Activated CD4-positive, alpha-beta memory T cell treated with anti-CD3 and anti-CD28 coated beads, Interleukin-2, amount 10 ng/mL, durations not matched to agents 7 days and 5 days (primary cell): ENCODE data around the gene CEP170. TPM values are rescaled to one million over a fixed set of nuclear protein-coding genes. Genes with fewer than 3 reads are reported as not detected.
"Not testable (repeated sequence)": the region's sequence is repeated elsewhere in the genome, so short reads cannot be mapped to it uniquely, and the experiment has no call there.

Source experiments
- CTCF ChIA-PET: fragments of 350-600 bp; sonication (Branson Sonifier 250); formaldehyde crosslinking; loops from one replicate; lab custom pipeline; 2021; ENCODE audit warnings: antibody characterized with exemption, inconsistent platforms; lab: Charles Lee
- POLR2A ChIA-PET: fragments of 350-600 bp; sonication (Branson Sonifier 250); formaldehyde crosslinking; loops from one replicate; lab custom pipeline; 2021; ENCODE audit warnings: antibody characterized with exemption; lab: Charles Lee
- DNase-seq: peaks from one replicate; pipeline ENCODE4 v3.0.0-alpha.2; 2020
- H3K27ac Mint-ChIP-seq: one replicate; pipeline ENCODE4 v1.8.0; 2021; ENCODE audit warnings: mild to moderate bottlenecking, mixed read lengths
- H3K27me3 Mint-ChIP-seq: one replicate; pipeline ENCODE4 v1.8.0; 2021; ENCODE audit warnings: mixed read lengths
- H3K36me3 Mint-ChIP-seq: one replicate; pipeline ENCODE4 v1.8.0; 2021; ENCODE audit warnings: low read depth, mixed read lengths
- H3K4me1 Mint-ChIP-seq: one replicate; pipeline ENCODE4 v1.8.0; 2021; ENCODE audit warnings: mixed read lengths
- H3K4me3 Mint-ChIP-seq: one replicate; pipeline ENCODE4 v1.8.0; 2021; ENCODE audit warnings: mild to moderate bottlenecking, mixed read lengths
- H3K9me3 Mint-ChIP-seq: one replicate; pipeline ENCODE4 v1.8.0; 2021; ENCODE audit warnings: mixed read lengths
- total RNA-seq, 2 experiments: library from RNA; stranded (reverse); gene quantifications; one replicate each; pipeline ENCODE4 v1.2.3, GENCODE V29; 2021

The CEP170 gene
- total RNA-seq, 2 experiments from 2014 or later, result 22.5 to 24.4 TPM

- no peaks in the 10 kb centered on the region for H3K9me3 Mint-ChIP-seq
- ChIA-PET POLR2A (no interaction called here), CTCF (no interaction called here)
- no peak overlapping the region for H3K4me3 Mint-ChIP-seq
- DNase-seq, result no peak
- H3K27ac Mint-ChIP-seq, result no peak overlapping the region
- H3K27me3 Mint-ChIP-seq, result no peaks in the 10 kb centered on the region
- H3K4me1 Mint-ChIP-seq, result peaks cover 3% of the 10 kb centered on the region
- peaks cover 3% of the 10 kb centered on the region for H3K36me3 Mint-ChIP-seq
Measured at GRCh38 chr1:243247901-243248300, 7.2 kb downstream of the CEP170 start.

DNA sequence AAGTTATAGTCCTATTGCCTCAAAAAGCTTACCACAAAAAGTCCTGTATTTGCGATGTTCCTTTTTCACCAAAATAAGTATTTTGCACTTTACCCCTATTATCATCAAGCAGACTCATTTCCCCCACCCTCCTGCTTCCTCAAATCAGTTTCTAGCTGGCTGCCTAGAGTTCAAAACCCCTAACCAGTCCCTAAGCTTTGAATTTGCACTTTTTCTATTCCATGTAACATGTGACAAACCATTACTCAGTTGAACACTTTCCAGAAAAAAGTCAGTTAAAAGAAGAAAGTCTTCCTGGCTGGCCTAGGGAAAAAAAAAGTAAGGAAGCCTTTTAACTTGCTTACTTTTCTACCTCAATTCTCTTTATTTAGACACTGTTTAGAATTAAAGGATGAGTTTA lies 8.2 kb downstream of the CEP170 start:
- Mint-ChIP-seq H3K9me3 (peaks cover under 1% of the 10 kb centered on the region), H3K27me3 (no peaks in the 10 kb centered on the region), H3K4me3 (no peak overlapping the region), H3K36me3 (peaks cover 7% of the 10 kb centered on the region), H3K4me1 (peaks cover 3% of the 10 kb centered on the region), H3K27ac (no peak overlapping the region)
- POLR2A ChIA-PET, result no interaction called here
- CTCF ChIA-PET, result no interaction called here
- no peak for DNase-seq

GRCh38 chr1:243244432-243244841 lies 10.6 kb downstream of the CEP170 start:
- Mint-ChIP-seq H3K27ac (no peak overlapping the region), H3K36me3 (peaks cover 14% of the 10 kb centered on the region), H3K4me1 (peaks cover 3% of the 10 kb centered on the region), H3K9me3 (peaks cover 3% of the 10 kb centered on the region), H3K4me3 (no peak overlapping the region), H3K27me3 (no peaks in the 10 kb centered on the region)
- CTCF ChIA-PET, result no interaction called here
- POLR2A ChIA-PET, result no interaction called here
- DNase-seq, result no peak

DNA sequence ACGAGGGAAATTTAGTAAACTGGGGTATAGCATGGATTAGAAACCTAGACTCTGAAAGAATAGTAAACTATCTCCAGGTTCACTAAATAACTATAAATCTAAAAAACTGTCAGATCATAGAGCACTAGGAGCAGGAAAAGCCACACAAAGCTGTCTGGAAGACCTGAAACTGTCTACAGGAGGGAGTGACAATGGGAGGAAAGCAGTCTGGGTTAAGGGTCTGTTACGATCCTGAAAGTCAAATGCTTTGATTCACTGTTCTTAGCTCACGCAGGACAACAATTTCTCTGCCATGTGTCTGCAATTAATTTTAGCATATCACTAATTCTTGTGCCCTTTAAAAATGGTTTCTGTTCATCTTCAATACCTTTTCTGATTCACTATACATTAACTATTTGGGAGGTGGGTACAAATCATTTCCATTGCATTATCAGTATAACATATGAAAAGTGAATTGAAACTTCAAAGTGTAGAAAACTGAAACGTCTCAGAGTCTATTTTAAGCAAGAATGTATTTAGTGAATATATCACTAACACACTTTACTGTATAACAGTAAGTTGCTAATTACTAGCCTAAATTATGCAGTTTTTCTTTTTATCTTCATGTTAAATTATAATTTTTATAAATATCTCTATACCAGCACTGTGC lies 18.4 kb downstream of the CEP170 start:
- DNase-seq, result no peak
- no peaks in the 10 kb centered on the region for H3K4me1 Mint-ChIP-seq
- CTCF ChIA-PET, result no interaction called here
- H3K4me3 Mint-ChIP-seq, result no peak overlapping the region
- no peak overlapping the region for H3K27ac Mint-ChIP-seq
- peaks cover 23% of the 10 kb centered on the region for H3K36me3 Mint-ChIP-seq
- no peaks in the 10 kb centered on the region for H3K27me3 Mint-ChIP-seq
- peaks cover 14% of the 10 kb centered on the region for H3K9me3 Mint-ChIP-seq
- POLR2A ChIA-PET, result no interaction called here

DNA sequence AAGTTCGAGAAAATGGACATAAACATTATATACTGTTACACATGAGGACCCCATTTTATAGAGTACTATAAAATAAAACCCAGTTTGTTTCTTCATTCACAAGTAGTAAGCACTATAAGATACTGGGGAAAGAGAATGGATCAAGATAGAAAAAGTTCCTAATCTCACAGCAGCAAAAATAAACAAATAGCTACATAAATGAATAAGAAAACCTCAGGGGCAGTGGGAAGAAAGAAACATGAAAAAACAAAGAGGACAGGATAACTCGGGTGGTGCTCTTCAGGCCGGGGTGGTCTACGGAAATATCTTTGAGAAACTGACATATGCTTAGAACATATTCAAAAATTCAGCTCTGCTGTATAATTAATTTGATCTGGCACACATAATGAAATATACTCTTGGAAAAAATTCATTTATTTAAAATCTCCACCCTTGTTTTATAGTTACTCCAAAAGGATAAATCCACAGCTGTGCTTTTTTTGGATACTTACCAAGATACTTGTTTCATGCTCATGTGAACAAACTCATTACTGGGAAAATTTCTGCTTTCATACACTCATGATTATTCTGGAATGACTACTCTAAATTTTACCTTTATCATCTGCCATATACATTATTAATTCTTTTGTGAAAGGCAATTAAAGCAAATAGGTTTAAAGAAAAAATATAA lies 20.0 kb downstream of the CEP170 start:
- DNase-seq, result no peak
- Mint-ChIP-seq H3K27ac (no peak overlapping the region), H3K9me3 (peaks cover 22% of the 10 kb centered on the region), H3K4me3 (no peak overlapping the region), H3K36me3 (peaks cover 28% of the 10 kb centered on the region), H3K27me3 (no peaks in the 10 kb centered on the region), H3K4me1 (no peaks in the 10 kb centered on the region)
- CTCF ChIA-PET, result no interaction called here
- POLR2A ChIA-PET, result no interaction called here

GRCh38 chr1:243233908-243234307 lies 21.2 kb downstream of the CEP170 start:
- peaks cover 7% of the 10 kb centered on the region for H3K4me1 Mint-ChIP-seq
- DNase-seq, result no peak
- H3K36me3 Mint-ChIP-seq, result peaks cover 28% of the 10 kb centered on the region
- no peak overlapping the region for H3K4me3 Mint-ChIP-seq
- H3K9me3 Mint-ChIP-seq, result peaks cover 32% of the 10 kb centered on the region
- ChIA-PET CTCF (no interaction called here), POLR2A (no interaction called here)
- no peaks in the 10 kb centered on the region for H3K27me3 Mint-ChIP-seq
- no peak overlapping the region for H3K27ac Mint-ChIP-seq

DNA sequence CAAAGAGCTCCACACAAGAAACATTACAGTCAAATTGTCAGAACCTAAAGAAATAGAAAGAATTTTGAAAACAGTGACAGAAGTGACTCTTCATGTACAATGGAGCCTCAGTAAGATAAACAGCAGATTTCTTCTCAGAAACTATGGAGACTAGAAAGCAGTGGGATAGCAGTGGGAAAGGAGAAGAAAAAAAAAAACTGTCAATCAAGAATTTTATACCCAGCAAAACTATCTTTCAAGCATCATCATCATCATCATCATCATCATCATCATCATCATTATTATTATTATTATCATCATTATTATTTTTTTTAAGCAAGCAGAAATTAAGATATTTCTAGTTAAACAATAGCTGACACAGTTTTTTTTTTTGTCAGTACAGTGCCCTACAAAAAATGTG lies 24.2 kb downstream of the CEP170 start:
- CTCF ChIA-PET, result no interaction called here
- peaks cover 37% of the 10 kb centered on the region for H3K9me3 Mint-ChIP-seq
- DNase-seq, result no peak
- no peak overlapping the region for H3K27ac Mint-ChIP-seq
- POLR2A ChIA-PET, result interaction anchor here (0.6 to 0.7 kb wide), 2 partner anchors 12 to 81 kb away, joined by 3 to 4 read pairs; no protein-coding TSS in a partner anchor
- H3K27me3 Mint-ChIP-seq, result no peaks in the 10 kb centered on the region
- H3K36me3 Mint-ChIP-seq, result peaks cover 29% of the 10 kb centered on the region
- H3K4me3 Mint-ChIP-seq, result no peak overlapping the region
- H3K4me1 Mint-ChIP-seq, result peaks cover 7% of the 10 kb centered on the region

- peaks cover 7% of the 10 kb centered on the region for H3K4me1 Mint-ChIP-seq
- ChIA-PET POLR2A (interaction anchor here (1.4 kb wide), 1 partner anchor 26 kb away, joined by 4 read pairs; the partner anchor contains the start of genes CEP170 and SDCCAG8), CTCF (no interaction called here)
- H3K27ac Mint-ChIP-seq, result no peak overlapping the region
- DNase-seq, result no peak
- H3K36me3 Mint-ChIP-seq, result peaks cover 25% of the 10 kb centered on the region
- H3K4me3 Mint-ChIP-seq, result no peak overlapping the region
- H3K9me3 Mint-ChIP-seq, result peaks cover 35% of the 10 kb centered on the region
- H3K27me3 Mint-ChIP-seq, result no peaks in the 10 kb centered on the region
Measured at GRCh38 chr1:243229526-243229925, 25.6 kb downstream of the CEP170 start.

GRCh38 chr1:243227622-243228021 lies 27.5 kb downstream of the CEP170 start:
- no peak overlapping the region for H3K4me3 Mint-ChIP-seq

DNA sequence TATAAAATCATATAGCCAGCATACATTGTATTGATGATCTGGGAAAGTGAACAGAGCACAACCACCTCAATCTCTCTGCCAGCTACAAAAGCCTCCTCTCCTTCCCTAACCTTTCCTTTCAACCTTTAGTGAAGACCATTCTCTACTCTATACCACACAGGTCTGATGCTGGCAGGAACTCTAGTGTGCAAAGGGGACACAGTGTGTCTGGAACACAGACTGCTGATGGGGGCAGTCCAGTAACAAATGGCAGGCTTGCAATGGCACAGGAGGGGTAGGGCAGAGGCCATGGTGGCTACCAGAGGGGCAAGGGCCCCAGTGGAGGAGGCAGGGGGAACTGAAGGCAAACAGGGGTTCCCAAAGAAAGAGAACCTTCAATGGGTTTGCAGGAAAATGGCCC lies 37.0 kb downstream of the CEP170 start:
- CTCF ChIA-PET, result no interaction called here
- no peak overlapping the region for H3K4me3 Mint-ChIP-seq
- H3K27me3 Mint-ChIP-seq, result no peaks in the 10 kb centered on the region
- POLR2A ChIA-PET, result interaction anchor here (0.6 kb wide), 1 partner anchor 13 kb away, joined by 3 read pairs; no protein-coding TSS in a partner anchor
- DNase-seq, result no peak
- peaks cover 3% of the 10 kb centered on the region for H3K9me3 Mint-ChIP-seq
- no peaks in the 10 kb centered on the region for H3K4me1 Mint-ChIP-seq
- no peak overlapping the region for H3K27ac Mint-ChIP-seq
- H3K36me3 Mint-ChIP-seq, result peaks cover 36% of the 10 kb centered on the region

More at GRCh38 chr1:243227622-243228021, 27.5 kb downstream of the CEP170 start:
- no peak for DNase-seq
- H3K27me3 Mint-ChIP-seq, result no peaks in the 10 kb centered on the region
- peaks cover 28% of the 10 kb centered on the region for H3K9me3 Mint-ChIP-seq
- ChIA-PET POLR2A (no interaction called here), CTCF (no interaction called here)
- peaks cover 7% of the 10 kb centered on the region for H3K4me1 Mint-ChIP-seq
- H3K27ac Mint-ChIP-seq, result no peak overlapping the region
- H3K36me3 Mint-ChIP-seq, result peaks cover 35% of the 10 kb centered on the region

DNA sequence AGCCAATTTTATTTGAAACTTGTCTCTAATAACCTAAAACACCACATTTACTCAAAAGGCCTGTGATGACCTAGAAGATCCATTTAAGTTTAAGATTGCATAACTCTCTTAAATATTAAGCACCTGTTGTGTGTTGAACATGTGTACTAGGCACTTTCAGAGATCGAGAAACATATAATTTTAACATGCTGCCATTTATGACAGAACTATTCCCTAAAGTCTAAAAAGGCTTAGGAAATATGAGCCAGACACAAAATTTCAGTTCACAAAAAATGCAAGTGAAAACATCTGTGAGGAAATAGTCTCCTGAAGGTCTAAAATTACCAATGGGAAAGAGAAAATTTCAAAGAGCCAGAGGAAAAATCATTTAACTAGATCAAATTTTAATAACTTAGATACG lies 37.7 kb downstream of the CEP170 start:
- H3K27me3 Mint-ChIP-seq, result no peaks in the 10 kb centered on the region
- H3K4me1 Mint-ChIP-seq, result no peaks in the 10 kb centered on the region
- POLR2A ChIA-PET, result no interaction called here
- no peak for DNase-seq
- H3K27ac Mint-ChIP-seq, result no peak overlapping the region
- peaks cover 31% of the 10 kb centered on the region for H3K36me3 Mint-ChIP-seq
- CTCF ChIA-PET, result no interaction called here
- H3K4me3 Mint-ChIP-seq, result no peak overlapping the region
- peaks cover 3% of the 10 kb centered on the region for H3K9me3 Mint-ChIP-seq

DNA sequence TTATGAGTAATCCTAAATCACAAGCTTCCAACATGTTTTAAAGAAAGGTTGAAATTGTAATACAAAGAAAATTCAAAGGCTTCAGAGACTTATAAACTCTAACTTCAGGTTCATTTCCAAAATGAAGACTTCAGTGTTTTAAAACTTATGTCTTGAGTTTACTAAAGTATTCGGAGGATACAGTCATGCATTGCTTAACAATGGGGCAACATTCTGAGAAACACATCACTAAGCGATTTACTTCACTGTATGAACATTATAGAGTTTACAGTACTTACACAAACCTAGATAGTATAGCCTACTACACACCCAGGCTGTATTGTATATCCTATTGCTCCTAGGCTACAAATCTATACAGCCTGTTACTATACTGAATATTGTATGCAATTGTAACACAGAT lies 38.3 kb downstream of the CEP170 start:
- no peak overlapping the region for H3K27ac Mint-ChIP-seq
- peaks cover 3% of the 10 kb centered on the region for H3K9me3 Mint-ChIP-seq
- ChIA-PET CTCF (no interaction called here), POLR2A (interaction anchor here (0.9 kb wide), 1 partner anchor 39 kb away, joined by 3 read pairs; the partner anchor contains the start of gene CEP170)
- peaks cover 28% of the 10 kb centered on the region for H3K36me3 Mint-ChIP-seq
- DNase-seq, result no peak
- no peak overlapping the region for H3K4me3 Mint-ChIP-seq
- H3K4me1 Mint-ChIP-seq, result no peaks in the 10 kb centered on the region
- no peaks in the 10 kb centered on the region for H3K27me3 Mint-ChIP-seq

GRCh38 chr1:243215276-243215875 lies 39.7 kb downstream of the CEP170 start:
- H3K4me3 Mint-ChIP-seq, H3K27ac Mint-ChIP-seq, CTCF ChIA-PET, DNase-seq, POLR2A ChIA-PET, H3K4me1 Mint-ChIP-seq, H3K27me3 Mint-ChIP-seq, H3K9me3 Mint-ChIP-seq: not testable (repeated sequence)
- peaks cover 18% of the 10 kb centered on the region for H3K36me3 Mint-ChIP-seq
